Hepatocyte (in vitro differentiated cells): ENCODE data around the gene SHANK1. TPM values are rescaled to one million over a fixed set of nuclear protein-coding genes. Genes with fewer than 3 reads are reported as not detected.

Experiments used
- DNase-seq: peaks from one replicate; pipeline ENCODE4 v3.0.0-alpha.2; 2016; ENCODE audit warnings: low spot score
- H2AFZ ChIP-seq: fragments of 200-600 bp; sonication (generic); 2 replicates; pipeline ENCODE4 v1.6.0; 2016; ENCODE audit warnings: antibody characterized with exemption, mild to moderate bottlenecking
- H3K27ac ChIP-seq: fragments of 200-600 bp; sonication (generic); 2 replicates; pipeline ENCODE4 v1.5.1; 2016; ENCODE audit warnings: mild to moderate bottlenecking
- H3K27me3 ChIP-seq: fragments of 200-600 bp; sonication (generic); 2 replicates; pipeline ENCODE4 v1.6.1; 2016
- H3K36me3 ChIP-seq: fragments of 200-600 bp; sonication (generic); replicated peaks from 2 replicates; pipeline ENCODE4 v1.5.1; 2016; ENCODE audit warnings: low read depth; ENCODE audit not compliant: insufficient read depth
- H3K4me1 ChIP-seq: fragments of 200-600 bp; sonication (generic); 2 replicates; pipeline ENCODE4 v1.5.1; 2016; ENCODE audit warnings: mild to moderate bottlenecking, moderate library complexity; ENCODE audit not compliant: insufficient read depth
- H3K4me2 ChIP-seq: fragments of 200-600 bp; sonication (generic); 2 replicates; pipeline ENCODE4 v1.6.0; 2016
- H3K4me3 ChIP-seq: fragments of 200-600 bp; sonication (generic); 2 replicates; pipeline ENCODE4 v1.5.1; 2016; ENCODE audit warnings: mild to moderate bottlenecking
- H3K79me2 ChIP-seq: fragments of 200-600 bp; sonication (generic); 2 replicates; pipeline ENCODE4 v1.6.0; 2017; ENCODE audit warnings: mild to moderate bottlenecking
- H3K9me2 ChIP-seq: fragments of 200-600 bp; sonication (generic); replicated peaks from 2 replicates; pipeline ENCODE4 v1.6.0; 2017; ENCODE audit warnings: mild to moderate bottlenecking; ENCODE audit not compliant: insufficient read depth
- H3K9me3 ChIP-seq: fragments of 200-600 bp; sonication (generic); 2 replicates; pipeline ENCODE4 v1.5.1; 2016; ENCODE audit warnings: low read depth, mild to moderate bottlenecking
- H4K20me1 ChIP-seq: fragments of 200-600 bp; sonication (generic); 2 replicates; pipeline ENCODE4 v1.6.0; 2016; ENCODE audit warnings: mild to moderate bottlenecking; ENCODE audit not compliant: insufficient read depth, poor library complexity, severe bottlenecking
- CTCF ChIP-seq: fragments of 200-600 bp; sonication (generic); IDR thresholded peaks from 2 replicates; pipeline ENCODE4 v1.5.1; 2016; ENCODE audit warnings: antibody characterized with exemption, mild to moderate bottlenecking; ENCODE audit not compliant: poor library complexity
- EZH2 ChIP-seq: fragments of 200-600 bp; sonication (generic); IDR thresholded peaks from 2 replicates; pipeline ENCODE4 v1.6.1; 2016; ENCODE audit warnings: antibody characterized with exemption, mild to moderate bottlenecking, borderline replicate concordance
- EZH2phosphoT487 ChIP-seq: fragments of 200-600 bp; sonication (generic); IDR thresholded peaks from one replicate; pipeline ENCODE4 v1.6.1; 2018; ENCODE audit warnings: antibody characterized with exemption, mild to moderate bottlenecking, low read depth, moderate library complexity; ENCODE audit not compliant: unreplicated experiment, severe bottlenecking
- WGBS: methylation state at CpG from one replicate; pipeline ENCODE4 v1.1.6; 2016; ENCODE audit warnings: low lambda C conversion rate; ENCODE audit errors: missing lambda C conversion rate; 5-methylcytosine and 5-hydroxymethylcytosine counted together
- polyA plus RNA-seq: library from polyadenylated mRNA; unstranded; fragments of >200 nt; fragmentation: Nextera tagmentation; extraction: Ambion mirVana; gene quantifications from 2 replicates; pipeline ENCODE4 v1.2.1, GENCODE V29; 2016
- total RNA-seq: library from RNA; depleted of rRNA; stranded (reverse); fragments of >200 nt; gene quantifications from 2 replicates; pipeline ENCODE4 v1.2.3, GENCODE V29; 2014

Gene SHANK1
- total and polyA plus RNA-seq, 2 experiments from 2014 or later, result 0.56 to 2.3 TPM

- Histone ChIP-seq H3K4me1 (no peaks in the 10 kb centered on the region), H3K4me3 (no peak overlapping the region), H3K27ac (no peak overlapping the region), H2AFZ (no peak overlapping the region), H3K9me3 (no peaks in the 10 kb centered on the region), H4K20me1 (no peaks in the 10 kb centered on the region), H3K27me3 (peaks cover 4% of the 10 kb centered on the region), H3K36me3 (no peaks in the 10 kb centered on the region), H3K79me2 (no peaks in the 10 kb centered on the region), H3K9me2 (no peaks in the 10 kb centered on the region), H3K4me2 (no peak overlapping the region)
- 84% methylated on average over 9 of the region's 9 CpGs for WGBS
- TF ChIP-seq EZH2, result no peak
- no peak for TF ChIP-seq EZH2phosphoT487
- no peak for TF ChIP-seq CTCF
- no peak for DNase-seq
Observed at GRCh38 chr19:50711805-50712204, 7.8 kb downstream of the SHANK1 start.

GRCh38 chr19:50711196-50711595 lies 8.4 kb downstream of the SHANK1 start:
- peaks cover 4% of the 10 kb centered on the region for H3K27me3 ChIP-seq
- TF ChIP-seq EZH2phosphoT487, result no peak
- TF ChIP-seq CTCF, result no peak
- TF ChIP-seq EZH2, result no peak
- 76% methylated on average over 8 of the region's 11 CpGs for WGBS

GRCh38 chr19:50710612-50711011 lies 9.0 kb downstream of the SHANK1 start:
- no peak for DNase-seq
- no peak overlapping the region for H3K4me3 ChIP-seq
- TF ChIP-seq EZH2phosphoT487 (no peak), EZH2 (no peak), CTCF (no peak)
- H3K4me2 ChIP-seq, result no peak overlapping the region
- H3K79me2 ChIP-seq, result no peaks in the 10 kb centered on the region
- no peaks in the 10 kb centered on the region for H3K4me1 ChIP-seq
- no peaks in the 10 kb centered on the region for H3K9me2 ChIP-seq
- no peaks in the 10 kb centered on the region for H3K9me3 ChIP-seq
- H3K27me3 ChIP-seq, result peaks cover 4% of the 10 kb centered on the region
- H3K36me3 ChIP-seq, result no peaks in the 10 kb centered on the region
- no peaks in the 10 kb centered on the region for H4K20me1 ChIP-seq
- H3K27ac ChIP-seq, result no peak overlapping the region
- no peak overlapping the region for H2AFZ ChIP-seq
- 76% methylated on average over 5 of the region's 5 CpGs for WGBS

More at GRCh38 chr19:50711196-50711595, 8.4 kb downstream of the SHANK1 start:
- no peak for DNase-seq
- H3K4me3 ChIP-seq, result no peak overlapping the region
- H4K20me1 ChIP-seq, result no peaks in the 10 kb centered on the region
- H2AFZ ChIP-seq, result no peak overlapping the region
- H3K9me2 ChIP-seq, result no peaks in the 10 kb centered on the region
- H3K4me2 ChIP-seq, result no peak overlapping the region
- H3K36me3 ChIP-seq, result no peaks in the 10 kb centered on the region
- H3K79me2 ChIP-seq, result no peaks in the 10 kb centered on the region
- no peaks in the 10 kb centered on the region for H3K9me3 ChIP-seq
- H3K4me1 ChIP-seq, result no peaks in the 10 kb centered on the region
- no peak overlapping the region for H3K27ac ChIP-seq

GRCh38 chr19:50710094-50710493 lies 9.5 kb downstream of the SHANK1 start:
- H2AFZ ChIP-seq, result no peak overlapping the region
- H3K9me2 ChIP-seq, result no peaks in the 10 kb centered on the region
- no peaks in the 10 kb centered on the region for H3K4me1 ChIP-seq
- H3K36me3 ChIP-seq, result no peaks in the 10 kb centered on the region
- no peaks in the 10 kb centered on the region for H3K9me3 ChIP-seq
- H4K20me1 ChIP-seq, result no peaks in the 10 kb centered on the region
- no peak overlapping the region for H3K27ac ChIP-seq
- H3K27me3 ChIP-seq, result peaks cover 4% of the 10 kb centered on the region
- DNase-seq, result no peak
- WGBS, result 54% methylated on average over 10 of the region's 10 CpGs
- no peak overlapping the region for H3K4me2 ChIP-seq
- H3K79me2 ChIP-seq, result no peaks in the 10 kb centered on the region
- no peak overlapping the region for H3K4me3 ChIP-seq
- TF ChIP-seq EZH2 (no peak), CTCF (no peak), EZH2phosphoT487 (no peak)
